K562 (cell line): Measurements from ENCODE around the gene TMEM39B. TPM values are rescaled to one million over a fixed set of nuclear protein-coding genes. Genes with fewer than 3 reads are reported as not detected.

Experiments
- ATAC-seq: fragments of 200-7000 bp; cut with Tn5 transposase; 3 replicates; pipeline ENCODE4 v1.9.1; 2020; ENCODE audit warnings: moderate library complexity
- BruUV-seq: library from RNA; stranded (reverse); fragments of 400-500 nt; replicated peaks from 2 replicates; lab custom pipeline; 2021; lab: Mats Ljungman, UMichigan
- CTCF ChIA-PET: fragments of 300-600 bp; formaldehyde crosslinking; extraction: SDS; loops from one replicate; lab custom pipeline; 2021; ENCODE audit warnings: low intra/inter-chr PET ratio; lab: Yijun Ruan, JAX
- POLR2A ChIA-PET: fragments of 300-600, 350-650 bp; sonication (Branson Sonifier 250); formaldehyde crosslinking; extraction: SDS; loops from one replicate; lab custom pipeline; 2021; ENCODE audit warnings: antibody characterized with exemption, inconsistent platforms; lab: Yijun Ruan, JAX
- DNase-seq, 4 experiments: peaks; one replicate each; pipeline versions ENCODE4 v3.0.0 to v3.0.0-alpha.2; 2011 to 2018; ENCODE audit warnings: low spot score in 3 of 4, mixed read lengths in 3 of 4; ENCODE audit errors: extremely low read depth in 1 of 4
- FAIRE-seq: peaks from 2 replicates; lab custom pipeline; 2011; peaks lifted over from hg19 to GRCh38; lab: Jason Lieb, UNC
- H2AFZ ChIP-seq: 2 replicates; pipeline ENCODE4 v1.6.0; 2011; ENCODE audit warnings: low read depth, low read length, control low read depth, inconsistent platforms
- H3K27ac ChIP-seq: fragments of 200-600 bp; 3 replicates; pipeline ENCODE4 v1.8.0; 2011; ENCODE audit warnings: low read depth, mild to moderate bottlenecking, control low read depth, inconsistent platforms, low read length, moderate library complexity, mixed read lengths; ENCODE audit errors: extremely low read depth
- H3K27me3 ChIP-seq, 2 experiments: fragments of 300-600 bp in 1 of 2; 2 replicates in 1 of 2; 3 replicates in 1 of 2; pipeline versions ENCODE4 v1.6.0 to v1.8.0; 2011; ENCODE audit warnings: inconsistent platforms in 2 of 2, low read length in 2 of 2, mild to moderate bottlenecking in 1 of 2, mixed read lengths in 1 of 2, moderate library complexity in 1 of 2; ENCODE audit not compliant: control insufficient read depth in 2 of 2, insufficient read depth in 2 of 2
- H3K36me3 ChIP-seq: fragments of 300-600 bp; 3 replicates; pipeline ENCODE4 v1.8.0; 2011; ENCODE audit warnings: mild to moderate bottlenecking, low read length, inconsistent platforms; ENCODE audit not compliant: control insufficient read depth, insufficient read depth
- H3K4me1 ChIP-seq, 2 experiments: fragments of 200-600 bp in 1 of 2; replicated peaks in 1 of 2; 2 replicates in 1 of 2; 3 replicates in 1 of 2; pipeline versions ENCODE4 v1.5.1 to v1.8.0; 2011; ENCODE audit warnings: inconsistent platforms in 2 of 2, low read length in 2 of 2, mild to moderate bottlenecking in 1 of 2, mixed read lengths in 1 of 2, moderate library complexity in 1 of 2; ENCODE audit not compliant: control insufficient read depth in 2 of 2, insufficient read depth in 2 of 2
- H3K4me2 ChIP-seq: 2 replicates; pipeline ENCODE4 v1.6.1; 2011; ENCODE audit warnings: low read length, control low read depth, inconsistent platforms, mixed read lengths; ENCODE audit not compliant: insufficient read depth
- H3K4me3 ChIP-seq: fragments of 200-600 bp; sonication (generic), shearing (Covaris generic); 2 replicates; pipeline ENCODE4 v1.5.1; 2016; ENCODE audit warnings: control low read depth, inconsistent platforms
- H3K79me2 ChIP-seq: fragments of 200-600 bp; 3 replicates; pipeline ENCODE4 v1.8.0; 2011; ENCODE audit warnings: low read length, inconsistent platforms; ENCODE audit not compliant: control insufficient read depth, insufficient read depth
- H3K9ac ChIP-seq, 2 experiments: 2 replicates each; pipeline versions ENCODE4 v1.6.0 to v1.6.1; 2011; ENCODE audit warnings: low read depth in 2 of 2, low read length in 2 of 2, control low read depth in 1 of 2, inconsistent platforms in 1 of 2, mild to moderate bottlenecking in 1 of 2, mixed read lengths in 1 of 2; ENCODE audit not compliant: insufficient read depth in 1 of 2
- H3K9me1 ChIP-seq: one replicate; pipeline ENCODE4 v1.6.0; 2011; ENCODE audit warnings: inconsistent platforms, mild to moderate bottlenecking, low read length, moderate library complexity; ENCODE audit not compliant: control insufficient read depth, insufficient read depth
- H3K9me3 ChIP-seq: replicated peaks from 2 replicates; pipeline ENCODE4 v1.5.1; 2011; ENCODE audit warnings: low read depth, low read length, inconsistent platforms; ENCODE audit not compliant: control insufficient read depth, insufficient read depth
- H4K20me1 ChIP-seq: replicated peaks from 2 replicates; pipeline ENCODE4 v1.6.1; 2011; ENCODE audit warnings: low read length, inconsistent platforms, mixed read lengths; ENCODE audit not compliant: control insufficient read depth, insufficient read depth
- FOXP1 ChIP-seq: sonication (generic); formaldehyde crosslinking; IDR thresholded peaks from 2 replicates; pipeline ENCODE4 v1.8.0; 2022; ENCODE audit warnings: mild to moderate bottlenecking, missing genetic modification reagents
- MNT ChIP-seq, 2 experiments: fragments of 450-650 bp; conservative IDR thresholded peaks; 2 replicates each; pipeline ENCODE4 v1.6.1; 2017; ENCODE audit warnings: mild to moderate bottlenecking in 2 of 2, moderate library complexity in 2 of 2
- MTA3 ChIP-seq: fragments of 450-650 bp; formaldehyde crosslinking; IDR thresholded peaks from 2 replicates; pipeline ENCODE4 v1.6.1; 2017; ENCODE audit warnings: mild to moderate bottlenecking, borderline replicate concordance
- PRDM10 ChIP-seq: fragments of 450-650 bp; IDR thresholded peaks from 2 replicates; pipeline ENCODE4 v1.6.1; 2018; ENCODE audit not compliant: partially characterized antibody
- STAG1 ChIP-seq: sonication (generic); formaldehyde crosslinking; IDR thresholded peaks from 2 replicates; pipeline ENCODE4 v1.5.0; 2020; ENCODE audit warnings: missing genetic modification reagents, borderline replicate concordance
- ZBTB33 ChIP-seq: sonication (generic); formaldehyde crosslinking; IDR thresholded peaks from 2 replicates; pipeline ENCODE4 v1.8.1; 2023; ENCODE audit warnings: mild to moderate bottlenecking, missing genetic modification reagents
- ZNF518B ChIP-seq: fragments of 250-450 bp; sonication (Bioruptor Pico); IDR thresholded peaks from 2 replicates; pipeline ENCODE4 v1.5.0; 2021; ENCODE audit warnings: mild to moderate bottlenecking, moderate library complexity
- WGBS: fragments of 100-300 bp; shearing (Covaris generic); methylation state at CpG from one replicate; pipeline ENCODE4 v1.1.6; 2016; ENCODE audit warnings: low coverage, mixed read lengths; ENCODE audit not compliant: insufficient coverage; ENCODE audit errors: missing lambda C conversion rate; 5-methylcytosine and 5-hydroxymethylcytosine counted together
- in situ Hi-C: fragments of 300-500 bp; cut with MboI; formaldehyde crosslinking; loops from 4 replicates; pipeline ENCODE4 v1.15.0; 2018; ENCODE audit warnings: inconsistent platforms, mixed read lengths
- intact Hi-C: fragments of 100-400 bp; cut with micrococcal nuclease; formaldehyde crosslinking; loops from 2 replicates; pipeline ENCODE4 v1.14.2; 2022
- polyA plus RNA-seq, 8 experiments: library from polyadenylated mRNA; depleted of rRNA in 4 of 8; stranded (reverse) in 5 of 8; unstranded in 3 of 8; fragments of >200 nt; fragmentation: Nextera tagmentation in 2 of 8; fragmentation: Illumina TruSeq in 1 of 8; extraction: Ambion mirVana in 2 of 8; extraction: Trizol in 1 of 8; gene quantifications; 2 replicates each; pipeline versions ENCODE4 v1.2.1 to v1.2.3, GENCODE V29; 2011 to 2014; ENCODE audit warnings: inconsistent platforms in 1 of 8, missing spikeins in 1 of 8
- total RNA-seq, 7 experiments: library from RNA; depleted of rRNA in 6 of 7; stranded (reverse); fragments of >200 nt in 6 of 7; fragmentation: Illumina TruSeq in 2 of 7; extraction: Trizol in 2 of 7; gene quantifications; 2 replicates each; pipeline versions ENCODE4 v1.2.1 to v1.2.3, GENCODE V29; 2011 to 2021; ENCODE audit warnings: low replicate concordance in 1 of 7

TMEM39B gene
- total and polyA plus RNA-seq, 9 of the 15 experiments (the other 6 are each of a cell fraction or from before 2014, with no cell fraction given), result 0.92 to 28.5 (median 9.7) TPM

GRCh38 chr1:32048440-32048839 is 24.3 kb upstream of the TMEM39B start:
- no peaks in the 10 kb centered on the region for H3K9me1 ChIP-seq
- no peaks in the 10 kb centered on the region for H3K79me2 ChIP-seq
- CTCF ChIA-PET, result interaction anchor here (0.6 kb wide), 1 partner anchor 862 kb away, joined by 3 read pairs; no protein-coding TSS in a partner anchor
- H3K9me3 ChIP-seq, result no peaks in the 10 kb centered on the region
- peaks cover 67% of the 10 kb centered on the region for H3K36me3 ChIP-seq
- no peak for FAIRE-seq
- intact Hi-C loops, result no loop called here
- no peak for ATAC-seq
- 97% methylated on average over 2 of the region's 2 CpGs for WGBS
- H2AFZ ChIP-seq, result no peak overlapping the region
- no peak overlapping the region for H3K4me2 ChIP-seq
- no peak overlapping the region; a peak in 1 of 4 replicates for H3K9ac ChIP-seq
- no peaks in the 10 kb centered on the region for H3K4me1 ChIP-seq
- POLR2A ChIA-PET, result interaction anchor here (0.8 to 3.0 kb wide), 3 partner anchors 10 to 14 kb away, joined by 3 to 14 read pairs (median 6); no protein-coding TSS in a partner anchor
- H3K27ac ChIP-seq, result no peak overlapping the region
- H3K27me3 ChIP-seq, result no peaks in the 10 kb centered on the region
- H3K4me3 ChIP-seq, result no peak overlapping the region
- in situ Hi-C loops, result no loop called here
- BruUV-seq, result no TSS peak
- H4K20me1 ChIP-seq, result no peaks in the 10 kb centered on the region
- DNase-seq, result no peak
- TF ChIP-seq STAG1 (CRISPR knock-in tag) (no peak), PRDM10 (no peak), MNT (conservative IDR thresholded peaks at IDR 0.05) (no peak), MTA3 (no peak), ZNF518B (CRISPR knock-in tag) (no peak), ZBTB33 (CRISPR knock-in tag) (no peak), FOXP1 (CRISPR knock-in tag) (no peak)
